Activated T-cell treated with anti-CD3 and anti-CD28 coated beads, Interleukin-2, amount 50 U/mL, for 4 hours (primary cell): ENCODE results near the gene AIF1L. TPM values are rescaled to one million over a fixed set of nuclear protein-coding genes. Genes with fewer than 3 reads are reported as not detected.
"Not testable (repeated sequence)": the region's sequence is repeated elsewhere in the genome, so short reads cannot be mapped to it uniquely, and the experiment has no call there.

Experiments
- ATAC-seq, 2 donors: fragments of 200-7000 bp; cut with Tn5 transposase; one replicate each; pipeline ENCODE4 v1.10.0; 2021
- DNase-seq: peaks from one replicate; pipeline ENCODE4 v3.0.0-alpha.2; 2020
- H3K27me3 Mint-ChIP-seq: one replicate; pipeline ENCODE4 v1.8.0; 2021; ENCODE audit warnings: low read depth, mixed read lengths
- H3K36me3 Mint-ChIP-seq: one replicate; pipeline ENCODE4 v1.8.0; 2022; ENCODE audit warnings: mixed read lengths; ENCODE audit not compliant: insufficient read depth
- H3K4me1 Mint-ChIP-seq: one replicate; pipeline ENCODE4 v1.8.0; 2021; ENCODE audit warnings: low read depth, mixed read lengths
- H3K4me3 Mint-ChIP-seq: one replicate; pipeline ENCODE4 v1.8.0; 2021; ENCODE audit warnings: mild to moderate bottlenecking, moderate library complexity, mixed read lengths
- H3K9me3 Mint-ChIP-seq: one replicate; pipeline ENCODE4 v1.8.0; 2021; ENCODE audit warnings: mixed read lengths
- total RNA-seq, 3 donors: library from RNA; stranded (reverse); gene quantifications; one replicate each; pipeline ENCODE4 v1.2.1, GENCODE V29; 2021

The AIF1L gene
- total RNA-seq, 3 donors from 2014 or later, result 0.13 to 2.0 (median 0.27) TPM

DNA sequence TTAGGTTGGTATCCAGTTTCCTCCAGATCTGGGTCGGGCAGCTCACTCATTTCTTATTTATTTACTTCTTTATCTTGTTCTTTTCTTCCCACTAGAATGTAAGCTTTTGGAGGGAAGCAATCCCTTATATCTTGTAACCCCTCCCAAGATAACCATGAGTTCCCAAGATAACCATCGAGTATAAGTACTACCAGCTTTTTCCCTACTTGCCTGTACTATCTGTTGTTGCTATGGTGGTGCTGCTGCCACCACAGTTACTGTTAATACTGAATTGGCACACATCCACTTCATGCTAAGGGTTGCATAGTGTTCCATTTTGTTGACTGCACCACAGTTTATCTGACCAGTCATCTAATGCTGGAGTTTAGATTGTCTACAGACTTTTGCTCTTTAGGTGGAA is 48.9 kb downstream of the AIF1L start:
- H3K4me1 Mint-ChIP-seq, result peaks cover 6% of the 10 kb centered on the region
- no peaks in the 10 kb centered on the region for H3K27me3 Mint-ChIP-seq
- no peaks in the 10 kb centered on the region for H3K9me3 Mint-ChIP-seq
- DNase-seq, result no peak
- ATAC-seq, result no peak
- H3K36me3 Mint-ChIP-seq, result peaks cover 62% of the 10 kb centered on the region
- H3K4me3 Mint-ChIP-seq, result no peak overlapping the region

DNA sequence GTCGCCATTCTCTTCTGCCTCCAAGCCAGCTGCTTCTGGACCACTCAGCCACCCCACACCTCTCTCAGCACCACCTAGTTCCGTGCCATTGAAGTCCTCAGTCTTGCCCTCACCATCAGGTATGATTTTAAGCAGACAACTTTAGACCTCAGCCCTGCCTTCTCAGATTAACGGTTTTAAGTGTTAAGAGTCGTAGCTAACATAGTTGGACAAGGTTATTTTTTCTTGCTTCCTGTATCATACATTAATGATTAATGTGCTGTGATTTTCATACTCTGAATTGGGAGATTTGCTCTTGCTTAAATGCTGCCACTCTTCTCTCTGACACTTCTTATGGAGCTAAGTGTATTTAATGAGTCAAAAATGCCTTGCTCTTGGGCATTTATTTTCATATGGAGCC is 49.9 kb downstream of the AIF1L start:
- Mint-ChIP-seq H3K4me3 (no peak overlapping the region), H3K27me3 (no peaks in the 10 kb centered on the region), H3K9me3 (no peaks in the 10 kb centered on the region), H3K4me1 (peaks cover 6% of the 10 kb centered on the region), H3K36me3 (peaks cover 58% of the 10 kb centered on the region)
- ATAC-seq, result no peak
- DNase-seq, result no peak

DNA sequence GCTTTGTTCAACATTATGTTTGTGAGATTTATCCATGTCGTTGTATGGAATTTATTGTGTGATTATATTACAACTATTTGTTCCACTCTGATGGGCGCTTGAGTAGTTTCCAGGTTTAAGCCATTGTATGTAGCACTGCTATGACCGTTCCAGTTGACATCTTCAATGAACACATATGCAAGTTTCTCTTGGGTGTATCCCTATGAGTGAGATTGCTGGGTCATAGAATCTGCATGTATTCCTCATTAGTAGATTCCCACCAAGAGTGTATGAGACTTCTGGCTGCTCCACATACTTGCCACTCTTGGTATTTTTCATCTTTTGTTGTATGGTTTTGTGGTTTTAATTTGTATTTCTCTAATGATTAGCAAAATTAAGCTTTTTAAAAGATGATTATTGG is 51.9 kb downstream of the AIF1L start:
- ATAC-seq, result no peak
- H3K36me3 Mint-ChIP-seq, result peaks cover 61% of the 10 kb centered on the region
- H3K4me1 Mint-ChIP-seq, result peaks cover 6% of the 10 kb centered on the region
- H3K9me3 Mint-ChIP-seq, result no peaks in the 10 kb centered on the region
- no peak for DNase-seq
- no peaks in the 10 kb centered on the region for H3K27me3 Mint-ChIP-seq
- H3K4me3 Mint-ChIP-seq, result no peak overlapping the region

DNA sequence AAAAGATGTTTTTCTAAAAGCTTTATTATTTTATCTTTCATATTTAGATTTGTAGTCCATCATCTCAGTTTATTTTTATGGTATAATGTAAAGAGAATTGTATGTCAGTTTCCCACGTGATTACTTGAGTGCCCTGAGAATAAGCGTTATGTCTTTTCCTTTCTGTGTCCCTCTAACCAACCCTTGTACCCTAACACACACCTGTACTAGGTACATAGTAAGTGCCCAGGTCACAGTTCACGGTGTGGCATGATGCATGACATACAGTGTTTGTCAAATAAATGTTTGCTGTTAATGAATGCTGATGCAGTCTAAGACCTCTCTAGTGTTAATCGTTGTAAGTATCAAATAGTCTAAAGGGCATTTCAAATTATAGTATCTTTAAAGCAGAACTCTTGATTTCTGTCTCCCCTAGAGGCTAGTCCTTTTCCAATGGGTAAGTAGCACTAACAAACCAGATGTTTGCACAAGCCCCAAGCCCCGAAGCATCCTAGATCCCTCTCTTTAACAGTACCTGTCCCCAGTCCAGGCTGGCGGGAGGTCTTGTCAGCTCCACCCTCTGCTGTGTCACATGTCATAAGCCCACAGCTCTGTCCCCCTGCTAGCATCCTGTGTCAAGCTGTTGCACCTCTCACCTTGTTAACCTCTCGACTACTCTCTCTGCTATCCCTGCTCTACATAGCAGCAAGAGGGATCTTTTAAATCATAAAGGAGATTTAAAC is 52.8 kb downstream of the AIF1L start:
- H3K4me3 Mint-ChIP-seq, result no peak overlapping the region
- H3K27me3 Mint-ChIP-seq, result no peaks in the 10 kb centered on the region
- H3K4me1 Mint-ChIP-seq, result peaks cover 6% of the 10 kb centered on the region
- DNase-seq (no peak), ATAC-seq (no peak)
- peaks cover 61% of the 10 kb centered on the region for H3K36me3 Mint-ChIP-seq
- no peaks in the 10 kb centered on the region for H3K9me3 Mint-ChIP-seq

DNA sequence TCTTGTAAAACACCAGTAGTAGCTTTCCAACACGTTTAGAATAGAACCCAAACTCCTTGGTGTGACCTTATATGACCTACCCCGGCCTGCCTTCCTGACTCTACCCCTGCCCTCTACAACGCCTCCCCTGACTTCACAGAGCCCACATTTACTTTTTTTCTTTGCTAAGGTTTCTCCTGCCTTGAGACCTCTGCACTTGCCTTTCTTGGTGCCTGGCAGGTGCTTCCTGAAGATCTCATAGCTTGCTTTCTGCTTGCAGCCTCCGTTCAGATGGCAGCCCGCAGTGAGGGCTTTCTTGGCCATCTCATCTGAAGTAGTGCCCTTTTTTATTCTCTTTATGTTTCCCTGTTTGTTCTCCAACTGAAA is 53.3 kb downstream of the AIF1L start:
- H3K4me1 Mint-ChIP-seq, result peaks cover 6% of the 10 kb centered on the region
- ATAC-seq (no peak), DNase-seq (no peak)
- no peaks in the 10 kb centered on the region for H3K9me3 Mint-ChIP-seq
- no peaks in the 10 kb centered on the region for H3K27me3 Mint-ChIP-seq
- no peak overlapping the region for H3K4me3 Mint-ChIP-seq
- peaks cover 61% of the 10 kb centered on the region for H3K36me3 Mint-ChIP-seq

DNA sequence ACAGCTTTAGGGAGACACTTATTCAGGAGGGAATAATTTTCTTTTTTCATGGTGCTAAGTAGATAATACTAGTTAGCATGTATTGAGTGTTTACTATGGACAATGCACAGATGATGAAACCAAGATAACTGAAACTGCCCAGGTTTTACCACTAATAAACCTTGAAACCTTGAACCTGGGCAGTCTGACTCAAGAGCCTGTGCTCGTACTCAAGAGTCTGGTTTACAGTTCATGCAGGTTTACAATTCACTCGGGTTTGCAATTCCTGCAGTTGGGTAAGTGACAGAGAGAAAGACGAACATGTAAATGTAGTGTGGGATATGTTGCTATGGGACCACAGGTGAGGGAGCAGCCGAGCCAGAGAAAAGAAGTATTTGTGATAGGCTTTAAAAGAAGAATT is 57.3 kb downstream of the AIF1L start:
- Mint-ChIP-seq H3K4me3 (no peak overlapping the region), H3K36me3 (peaks cover 51% of the 10 kb centered on the region), H3K27me3 (no peaks in the 10 kb centered on the region), H3K4me1 (peaks cover 10% of the 10 kb centered on the region), H3K9me3 (no peaks in the 10 kb centered on the region)
- ATAC-seq (no peak), DNase-seq (no peak)

DNA sequence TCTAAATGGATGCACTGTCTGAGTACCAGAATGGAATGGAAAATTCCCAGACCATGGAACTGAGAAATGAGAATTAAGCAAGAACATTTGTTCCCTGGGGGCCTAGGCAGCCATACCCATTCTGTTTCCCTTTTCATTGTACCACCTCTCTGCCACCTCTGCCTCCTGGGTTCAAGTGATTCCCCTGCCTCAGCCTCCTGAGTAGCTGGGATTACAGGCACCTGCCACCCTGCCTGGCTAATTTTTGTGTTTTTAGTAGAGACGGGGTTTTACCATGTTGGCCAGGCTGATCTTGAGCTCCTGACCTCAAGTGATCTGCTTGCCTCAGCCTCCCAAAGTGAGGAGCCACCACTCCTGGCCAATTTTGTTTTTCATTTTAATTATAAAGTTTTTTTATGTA is 62.3 kb downstream of the AIF1L start:
- not testable (repeated sequence) for H3K9me3 Mint-ChIP-seq, H3K4me3 Mint-ChIP-seq, ATAC-seq, DNase-seq, H3K27me3 Mint-ChIP-seq, H3K4me1 Mint-ChIP-seq
- peaks cover 38% of the 10 kb centered on the region for H3K36me3 Mint-ChIP-seq

DNA sequence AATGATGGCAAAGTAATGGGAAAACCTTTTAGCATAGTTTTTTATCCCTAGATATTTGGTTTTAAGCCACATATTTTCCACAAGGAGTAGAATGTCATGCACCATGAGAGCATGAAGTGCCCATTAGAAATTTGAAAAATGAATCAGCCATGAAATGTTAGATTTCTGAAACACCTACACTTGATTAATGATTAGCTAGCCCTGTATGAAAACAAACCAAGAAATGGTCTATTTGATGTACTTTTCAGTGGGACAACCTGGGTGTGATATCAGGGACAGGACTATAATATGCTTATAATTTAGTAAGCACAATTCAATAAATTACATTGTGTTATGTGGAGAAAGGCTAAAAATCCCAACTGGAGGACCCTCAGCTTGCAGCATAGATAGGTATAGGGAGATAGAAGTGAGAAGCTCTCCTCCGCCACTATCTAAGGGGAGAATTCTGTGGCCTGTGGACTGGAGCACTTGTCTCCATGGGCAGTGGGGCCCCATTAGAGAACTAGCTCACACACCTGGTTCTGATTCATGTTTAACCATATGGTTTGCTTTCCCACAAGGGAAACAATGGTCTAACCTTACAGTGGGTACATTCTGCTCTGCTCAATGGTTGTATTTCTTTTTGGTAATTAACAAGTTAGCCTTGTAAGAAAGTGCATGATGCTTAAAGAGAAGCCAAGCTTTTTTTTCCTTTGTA is 64.2 kb downstream of the AIF1L start:
- DNase-seq, result no peak
- H3K9me3 Mint-ChIP-seq, result no peaks in the 10 kb centered on the region
- peaks cover 36% of the 10 kb centered on the region for H3K36me3 Mint-ChIP-seq
- H3K4me3 Mint-ChIP-seq, result no peak overlapping the region
- no peaks in the 10 kb centered on the region for H3K27me3 Mint-ChIP-seq
- peaks cover 1% of the 10 kb centered on the region for H3K4me1 Mint-ChIP-seq
- ATAC-seq, result no peak

DNA sequence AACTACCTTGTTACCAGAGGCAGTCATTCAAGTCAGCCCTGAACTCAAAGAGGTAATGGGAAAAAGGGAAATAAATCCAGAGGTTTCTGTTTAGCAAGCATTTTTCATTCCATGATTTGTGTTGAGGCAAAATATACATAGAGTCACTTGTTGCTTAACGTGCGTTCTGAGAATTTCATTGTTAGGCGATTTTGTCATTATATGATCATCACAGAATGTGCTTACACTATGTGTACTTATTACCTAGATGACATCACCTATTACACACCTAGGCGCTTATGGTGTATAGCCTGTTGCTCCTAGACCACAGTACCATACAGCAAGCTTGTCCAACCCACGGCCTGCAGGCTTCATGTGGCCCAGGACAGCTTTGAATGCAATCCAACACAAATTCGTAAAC is 65.3 kb downstream of the AIF1L start:
- Mint-ChIP-seq H3K27me3 (no peaks in the 10 kb centered on the region), H3K36me3 (peaks cover 40% of the 10 kb centered on the region), H3K4me3 (no peak overlapping the region), H3K9me3 (no peaks in the 10 kb centered on the region), H3K4me1 (no peaks in the 10 kb centered on the region)
- ATAC-seq (no peak), DNase-seq (no peak)

DNA sequence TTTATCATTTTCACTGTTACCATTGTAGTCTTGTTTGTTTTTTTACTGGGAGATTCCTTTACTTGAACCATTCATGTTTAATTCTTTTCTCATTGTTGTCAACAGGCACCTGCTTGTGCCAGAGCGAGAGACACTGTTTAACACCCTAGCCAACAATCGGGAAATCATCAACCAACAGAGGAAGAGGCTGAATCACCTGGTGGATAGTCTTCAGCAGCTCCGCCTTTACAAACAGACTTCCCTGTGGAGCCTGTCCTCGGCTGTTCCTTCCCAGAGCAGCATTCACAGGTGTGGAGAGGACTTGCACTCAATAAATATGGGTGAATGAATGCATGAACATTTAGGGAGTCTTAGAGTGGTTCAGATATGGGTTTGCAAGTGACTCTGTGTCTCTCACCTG is 66.6 kb downstream of the AIF1L start:
- DNase-seq (no peak), ATAC-seq (no peak)
- Mint-ChIP-seq H3K4me1 (peaks cover 3% of the 10 kb centered on the region), H3K9me3 (no peaks in the 10 kb centered on the region), H3K36me3 (peaks cover 44% of the 10 kb centered on the region), H3K4me3 (no peak overlapping the region), H3K27me3 (no peaks in the 10 kb centered on the region)

DNA sequence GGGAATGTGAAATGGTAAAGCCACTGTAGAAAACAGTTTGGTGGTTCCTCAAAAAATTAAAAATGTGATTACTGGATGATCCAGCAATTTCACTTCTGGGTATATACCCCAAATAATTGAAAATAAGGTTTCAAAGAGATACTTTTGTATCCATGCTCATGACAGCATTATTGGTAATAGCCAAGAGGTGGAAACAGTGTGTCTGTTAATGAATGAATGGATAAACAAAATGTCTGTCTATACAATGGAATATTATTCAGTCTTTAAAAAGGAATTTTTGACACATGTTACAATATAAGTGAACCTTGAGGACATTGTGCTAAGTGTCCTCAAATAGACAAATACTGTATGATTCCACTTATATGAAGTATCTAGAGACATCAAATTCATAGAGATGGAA is 69.2 kb downstream of the AIF1L start:
- H3K9me3 Mint-ChIP-seq, result no peaks in the 10 kb centered on the region
- H3K4me3 Mint-ChIP-seq, result no peak overlapping the region
- ATAC-seq (no peak), DNase-seq (no peak)
- H3K36me3 Mint-ChIP-seq, result peaks cover 47% of the 10 kb centered on the region
- no peaks in the 10 kb centered on the region for H3K27me3 Mint-ChIP-seq
- peaks cover 3% of the 10 kb centered on the region for H3K4me1 Mint-ChIP-seq

DNA sequence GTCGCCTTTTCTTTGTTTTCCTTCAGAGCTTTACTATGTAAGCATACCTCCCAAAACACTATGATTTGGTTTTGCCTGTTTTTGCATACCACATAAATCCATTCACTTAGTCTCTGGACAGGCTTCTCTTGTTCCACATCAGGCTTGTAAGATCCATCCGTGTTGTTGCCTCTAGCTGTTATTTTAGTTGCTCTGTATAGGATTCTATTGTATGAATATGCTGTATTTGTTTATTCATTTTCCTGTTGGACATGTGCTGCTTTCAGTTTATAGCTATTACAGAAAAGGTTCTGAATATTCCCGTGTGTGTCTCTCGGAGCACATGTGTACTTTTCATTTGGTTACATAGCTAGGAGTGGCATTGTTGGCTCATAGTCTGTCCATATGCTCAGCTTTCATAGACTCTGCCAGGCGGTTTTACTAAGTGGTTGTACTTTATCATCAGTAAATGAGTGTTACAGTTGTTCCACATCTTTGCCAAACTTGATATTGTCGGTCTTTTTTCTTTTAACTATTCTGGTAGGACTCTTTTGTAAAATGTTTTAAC is 70.9 kb downstream of the AIF1L start:
- Mint-ChIP-seq H3K36me3 (peaks cover 55% of the 10 kb centered on the region), H3K4me3 (no peak overlapping the region), H3K27me3 (no peaks in the 10 kb centered on the region), H3K4me1 (peaks cover 3% of the 10 kb centered on the region), H3K9me3 (no peaks in the 10 kb centered on the region)
- ATAC-seq (no peak), DNase-seq (no peak)

DNA sequence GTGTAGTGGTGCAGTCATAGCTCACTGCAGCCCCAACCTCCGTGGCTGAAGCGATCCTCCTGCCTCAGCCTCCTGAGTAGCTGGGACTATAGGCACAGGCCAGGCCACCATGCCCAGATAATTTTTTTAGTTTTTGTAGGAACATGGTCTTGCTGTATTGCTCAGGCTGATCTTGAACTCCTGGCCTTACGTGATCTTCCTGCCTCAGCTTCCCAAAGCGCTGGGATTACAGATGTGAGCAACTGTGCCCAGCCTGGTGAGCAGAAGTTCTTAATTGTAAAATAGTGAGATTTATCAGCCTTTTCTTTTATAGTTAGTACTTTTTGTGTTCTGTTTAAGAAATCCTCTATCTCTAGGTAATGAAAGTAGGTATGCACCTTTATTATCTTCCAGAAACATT is 71.6 kb downstream of the AIF1L start:
- H3K9me3 Mint-ChIP-seq, result no peaks in the 10 kb centered on the region
- DNase-seq (no peak), ATAC-seq (no peak)
- H3K36me3 Mint-ChIP-seq, result peaks cover 55% of the 10 kb centered on the region
- H3K4me3 Mint-ChIP-seq, result no peak overlapping the region
- H3K27me3 Mint-ChIP-seq, result no peaks in the 10 kb centered on the region
- peaks cover 3% of the 10 kb centered on the region for H3K4me1 Mint-ChIP-seq

DNA sequence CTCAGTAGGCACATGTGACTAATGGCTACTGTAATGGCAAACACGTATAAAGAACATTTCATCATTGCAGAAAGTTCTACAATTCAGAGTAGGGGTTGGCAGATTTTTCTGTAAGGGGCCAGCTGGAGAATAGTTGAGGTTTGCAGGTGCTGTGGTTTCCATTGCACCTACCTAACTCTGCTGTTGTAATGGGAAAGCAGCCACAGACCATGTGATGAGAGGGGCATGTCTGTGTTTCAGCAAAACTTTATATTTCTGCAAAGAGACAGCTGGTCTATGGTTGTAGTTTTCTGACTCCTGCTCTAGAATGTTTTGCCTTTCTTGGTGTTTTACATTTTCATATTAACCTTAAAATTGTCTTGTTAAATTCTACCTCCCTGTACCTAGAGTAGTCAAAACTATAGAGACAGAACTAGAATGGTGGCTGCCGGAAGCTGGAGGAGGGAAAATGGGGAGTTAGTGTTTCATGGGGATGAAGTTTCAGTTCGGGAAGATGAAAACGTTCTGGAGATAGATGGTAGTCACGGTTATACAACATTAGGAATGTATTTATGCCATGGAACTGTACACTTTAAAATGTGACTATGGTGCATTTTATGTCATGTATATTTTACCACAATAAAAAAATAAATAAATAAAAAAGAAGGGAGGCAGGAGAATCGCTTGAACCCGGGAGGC is 73.4 kb downstream of the AIF1L start:
- Mint-ChIP-seq H3K9me3 (no peaks in the 10 kb centered on the region), H3K4me1 (peaks cover 3% of the 10 kb centered on the region), H3K27me3 (no peaks in the 10 kb centered on the region), H3K4me3 (no peak overlapping the region), H3K36me3 (peaks cover 48% of the 10 kb centered on the region)
- no peak for DNase-seq
- ATAC-seq, result no peak
